BJ (cell line): ENCODE data around the gene C22orf39. TPM values are rescaled to one million over a fixed set of nuclear protein-coding genes. Genes with fewer than 3 reads are reported as not detected.
A peak's percentile ranks its signal among the peaks of the same experiment; 100 is the strongest.

Source experiments
- CTCF ChIA-PET: fragments of 350-600 bp; formaldehyde crosslinking; extraction: SDS; loops from one replicate; lab custom pipeline; 2021; ENCODE audit warnings: antibody characterized with exemption, inconsistent platforms; lab: Yijun Ruan, JAX
- POLR2A ChIA-PET: fragments of 300-600 bp; sonication (Branson Sonifier 250); formaldehyde crosslinking; extraction: SDS; loops from one replicate; lab custom pipeline; 2021; ENCODE audit warnings: antibody characterized with exemption; lab: Charles Lee
- DNase-seq: peaks from one replicate; pipeline ENCODE4 v3.0.0-alpha.2; 2011; ENCODE audit warnings: low read depth
- H3K27me3 ChIP-seq: 2 replicates; pipeline ENCODE4 v1.6.0; 2011; ENCODE audit warnings: low read length; ENCODE audit not compliant: control insufficient read depth, insufficient read depth
- H3K36me3 ChIP-seq: 2 replicates; pipeline ENCODE4 v1.5.1; 2011; ENCODE audit warnings: low read length; ENCODE audit not compliant: control insufficient read depth, insufficient read depth
- H3K4me3 ChIP-seq: 2 replicates; pipeline ENCODE4 v1.5.1; 2011; ENCODE audit warnings: low read depth, mild to moderate bottlenecking, control low read depth, low read length
- CTCF ChIP-seq: IDR thresholded peaks from 2 replicates; pipeline ENCODE4 v1.5.1; 2011; ENCODE audit warnings: low read depth, mild to moderate bottlenecking, control low read depth, inconsistent platforms, low read length, moderate library complexity; ENCODE audit not compliant: insufficient read depth
- polyA plus RNA-seq: library from polyadenylated mRNA; depleted of rRNA; stranded (reverse); fragments of >200 nt; gene quantifications from 2 replicates; pipeline ENCODE4 v1.2.3, GENCODE V29; 2011

Gene C22orf39
- polyA plus RNA-seq, 1 experiment = 16.3 TPM

DNA sequence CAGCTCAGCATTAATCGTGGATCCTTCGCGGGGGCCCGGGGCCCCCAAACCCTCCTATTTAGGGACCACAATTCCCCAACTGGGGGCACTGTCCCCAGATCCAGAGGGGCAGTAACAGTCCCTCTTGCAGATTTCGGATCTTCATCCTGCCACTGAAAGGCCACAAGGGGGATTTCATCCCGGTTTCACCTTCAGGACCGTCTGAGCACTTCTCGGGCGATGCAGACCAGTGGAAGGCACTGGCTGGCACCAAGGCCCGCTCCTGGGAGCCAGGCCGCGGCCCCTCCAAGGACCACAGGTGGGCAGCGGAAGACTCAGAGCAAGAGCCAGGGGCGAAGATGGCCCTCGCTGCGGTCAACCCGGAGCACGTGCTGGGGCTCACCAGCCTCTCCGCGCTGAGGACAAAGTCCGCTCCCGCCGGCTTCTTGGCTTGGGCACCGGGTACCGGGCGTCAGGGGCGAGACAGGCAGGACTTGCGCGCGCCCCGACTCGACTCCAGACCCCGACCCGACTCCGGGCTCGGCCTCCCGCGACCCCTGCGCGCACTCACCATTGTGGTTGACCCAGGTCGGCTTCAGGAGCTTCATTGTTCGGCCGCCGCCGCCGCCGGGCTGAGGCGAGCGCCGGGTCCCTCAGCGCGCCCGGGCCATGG is 16.5 kb downstream of the C22orf39 start:
- no peak for DNase-seq
- TF ChIP-seq CTCF = peak; percentile 25
- Histone ChIP-seq H3K36me3 (peaks cover 8% of the 10 kb centered on the region; the same call in 1 of the 2 replicates), H3K27me3 (no peaks in the 10 kb centered on the region), H3K4me3 (peak overlapping the region; percentile 86)
- ChIA-PET CTCF (interaction anchor here (0.6 to 1.4 kb wide), 2 partner anchors 44 to 199 kb away, joined by 3 read pairs; no protein-coding TSS in a partner anchor), POLR2A (interaction anchor here (0.5 kb wide), 1 partner anchor 252 kb away, joined by 3 read pairs; no protein-coding TSS in a partner anchor)

DNA sequence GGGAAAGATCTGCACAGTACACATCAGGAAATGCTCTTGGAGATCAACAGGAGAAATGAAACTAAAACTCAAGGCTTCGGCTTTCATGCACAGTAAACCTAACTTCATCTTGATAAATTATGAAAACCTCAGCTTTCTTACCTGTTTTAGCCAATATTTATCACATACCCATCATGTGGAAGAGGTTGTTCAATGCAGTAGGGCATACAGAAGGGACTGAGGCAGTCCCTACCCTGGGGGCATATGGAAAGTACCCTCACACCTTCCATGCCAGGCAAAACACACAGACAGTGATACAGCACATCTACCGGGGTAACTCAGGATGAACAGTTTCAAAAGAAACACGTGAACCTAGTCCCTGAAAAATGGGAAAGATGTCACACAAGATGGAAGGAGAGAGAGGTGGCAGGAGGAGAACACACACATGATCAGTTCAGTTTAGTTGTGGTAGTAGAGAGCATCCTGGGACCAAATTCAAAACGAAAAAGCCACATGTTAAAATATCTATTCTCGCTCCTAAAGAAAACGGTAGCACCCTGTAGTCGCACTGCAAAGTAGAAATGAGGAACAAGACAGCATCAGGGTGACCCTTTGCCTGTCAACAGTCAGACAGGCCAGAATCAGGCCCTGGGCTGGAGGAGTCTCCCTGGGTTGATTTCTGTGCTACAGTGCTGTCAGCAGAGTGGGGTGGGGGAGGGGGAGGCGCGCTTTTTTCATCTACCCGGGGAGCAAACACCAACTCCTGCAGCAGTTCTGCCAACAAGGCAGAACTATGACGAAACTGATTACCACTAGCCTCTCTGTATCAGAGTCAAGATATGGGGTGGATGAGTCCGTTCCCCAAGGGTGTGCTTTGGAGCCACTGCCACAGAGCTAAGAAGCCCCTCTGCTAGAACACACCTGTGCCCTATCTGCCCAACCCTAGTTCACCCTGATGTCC is 17.3 kb downstream of the C22orf39 start:
- no peak for TF ChIP-seq CTCF
- Histone ChIP-seq H3K36me3 (peaks cover 3% of the 10 kb centered on the region; the same call in 1 of the 2 replicates), H3K27me3 (no peaks in the 10 kb centered on the region), H3K4me3 (peak overlapping the region; percentile 86)
- ChIA-PET POLR2A (interaction anchor here (0.5 kb wide), 1 partner anchor 251 kb away, joined by 3 read pairs; no protein-coding TSS in a partner anchor), CTCF (interaction anchor here (0.6 kb wide), 1 partner anchor 44 kb away, joined by 3 read pairs; no protein-coding TSS in a partner anchor)
- no peak for DNase-seq

GRCh38 chr22:19424186-19424500 is 23.4 kb downstream of the C22orf39 start:
- DNase-seq = no peak
- POLR2A ChIA-PET = no interaction called here
- TF ChIP-seq CTCF = no peak
- Histone ChIP-seq H3K4me3 (no peak overlapping the region), H3K27me3 (no peaks in the 10 kb centered on the region), H3K36me3 (no peaks in the 10 kb centered on the region)
- CTCF ChIA-PET = no interaction called here

DNA sequence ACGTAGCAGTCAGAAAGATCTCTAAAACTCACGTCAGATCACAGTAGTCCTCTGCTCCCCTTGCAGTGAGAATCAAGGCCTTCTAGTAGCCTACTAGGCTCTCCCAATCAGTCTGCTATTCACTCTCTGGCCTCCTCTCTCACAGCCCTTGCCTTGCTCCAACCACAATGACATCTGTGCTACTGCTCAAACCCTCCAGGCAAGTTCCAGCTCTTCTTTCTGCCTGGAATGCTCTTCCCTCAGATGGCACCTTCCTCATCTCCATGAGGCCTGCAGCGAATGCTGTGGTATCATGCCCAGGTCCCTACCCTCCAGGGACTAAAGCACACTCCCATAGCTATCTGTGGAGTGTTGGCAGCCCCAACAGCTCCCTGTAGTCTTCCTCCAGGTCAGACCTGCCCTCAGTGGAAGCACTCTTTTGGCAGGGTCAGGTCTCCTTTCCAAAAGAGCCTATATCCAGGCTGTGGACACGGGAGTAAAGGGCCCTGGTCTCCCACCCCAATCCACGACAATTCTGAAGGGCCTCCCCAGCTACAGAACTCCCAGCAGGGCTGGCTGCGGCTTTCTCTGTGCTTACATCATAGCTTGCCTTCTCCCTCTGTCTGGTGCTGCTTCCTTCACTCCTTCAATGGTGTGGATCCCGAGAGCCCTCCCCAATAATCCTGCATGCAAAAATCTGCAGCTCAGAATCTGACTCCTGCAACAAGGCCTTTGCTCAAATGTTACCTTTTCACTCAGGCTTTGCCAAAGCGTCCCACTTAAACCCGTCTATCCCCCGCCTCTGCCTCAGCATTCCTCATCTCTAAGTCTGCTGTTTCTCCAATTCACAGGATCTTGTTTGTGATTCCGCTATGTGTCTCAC is 24.8 kb downstream of the C22orf39 start:
- ChIA-PET CTCF (interaction anchor here (0.9 kb wide), 1 partner anchor 243 kb away, joined by 3 read pairs; no protein-coding TSS in a partner anchor), POLR2A (interaction anchor here (0.6 kb wide), 2 partner anchors 8 to 123 kb away, joined by 3 to 4 read pairs; no protein-coding TSS in a partner anchor)
- Histone ChIP-seq H3K36me3 (no peaks in the 10 kb centered on the region), H3K27me3 (no peaks in the 10 kb centered on the region), H3K4me3 (no peak overlapping the region)
- no peak for TF ChIP-seq CTCF
- DNase-seq = no peak
